ENCODE measurements around the gene KAT6B. TPM values are rescaled to one million over a fixed set of nuclear protein-coding genes. Genes with fewer than 3 reads are reported as not detected.

Gene KAT6B
- polyA plus RNA-seq, 1 donor: 18.1 TPM

DNA sequence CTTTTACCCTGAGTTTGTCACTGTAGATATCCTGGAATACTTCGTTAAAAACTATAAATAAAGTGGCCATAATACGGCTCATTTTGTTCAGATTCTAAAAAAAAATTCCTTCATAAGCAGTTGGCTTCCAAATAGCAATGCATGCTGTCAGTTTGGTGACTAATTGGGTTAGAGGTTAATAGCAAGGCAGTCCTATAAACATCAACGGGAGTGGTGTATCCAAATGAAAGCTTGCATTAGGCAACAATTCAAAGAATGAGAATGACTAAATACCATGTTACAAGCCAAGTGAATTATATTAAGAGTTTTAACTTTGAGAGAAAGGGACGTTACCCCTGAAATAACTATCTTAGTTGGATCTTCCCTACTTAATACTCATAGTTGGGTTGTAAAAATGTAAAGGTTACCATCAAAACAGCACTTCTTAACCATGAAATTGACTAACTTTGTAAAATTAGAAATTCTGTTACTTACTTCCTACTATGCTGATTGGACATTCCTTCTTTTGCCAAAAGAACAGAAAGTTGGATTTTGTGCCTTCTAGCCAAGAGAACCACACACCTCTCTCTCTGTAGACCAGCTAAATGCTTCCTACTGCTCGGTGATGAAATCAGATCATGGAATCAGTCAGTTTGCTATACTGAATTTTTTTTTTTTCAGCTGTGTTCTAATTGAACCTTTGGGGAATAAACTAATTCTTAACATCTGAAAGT, 98.0 kb downstream of the KAT6B start:
- DNase-seq: no peak

GRCh38 chr10:74925291-74925690, 98.9 kb downstream of the KAT6B start:
- no peak for DNase-seq

GRCh38 chr10:74925708-74926107, 99.3 kb downstream of the KAT6B start:
- no peak for DNase-seq

DNA sequence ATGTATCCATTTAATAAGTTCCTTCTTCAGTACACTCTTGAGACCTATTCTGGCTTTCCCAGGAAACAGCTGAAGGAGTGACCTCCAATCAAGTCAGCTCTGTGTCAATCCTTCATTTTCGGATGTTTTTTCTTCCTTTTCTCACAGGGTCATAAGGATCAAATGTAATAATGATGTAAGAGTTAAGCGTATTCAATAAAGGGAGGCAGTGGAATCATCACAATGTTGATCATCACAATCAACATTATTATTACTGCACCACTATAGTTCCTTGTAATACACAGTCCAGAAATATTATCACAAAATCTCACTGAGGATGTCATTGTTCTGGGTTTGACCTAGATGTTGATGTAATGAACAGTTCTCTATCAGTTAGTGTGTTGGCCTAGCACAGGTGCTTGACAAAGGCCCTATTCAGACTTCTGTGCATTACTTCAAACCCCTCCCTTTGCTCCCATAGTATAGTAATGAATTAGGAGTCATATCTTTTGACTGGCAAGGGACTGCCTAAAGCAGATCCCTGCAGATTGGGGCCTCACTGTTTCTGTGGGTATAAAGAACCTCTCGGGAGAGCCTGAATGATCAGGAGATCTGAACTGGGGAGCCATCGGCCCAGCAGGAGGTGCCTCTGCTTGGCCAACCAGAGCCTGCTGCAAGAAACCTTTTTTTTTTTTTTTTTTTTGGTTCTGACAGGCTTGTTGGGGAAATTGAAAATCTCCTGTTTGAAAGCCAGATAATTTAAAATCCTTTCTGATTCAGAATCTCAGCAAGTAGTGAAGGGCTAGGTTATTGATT, 100.6 kb downstream of the KAT6B start:
- DNase-seq: no peak

DNA sequence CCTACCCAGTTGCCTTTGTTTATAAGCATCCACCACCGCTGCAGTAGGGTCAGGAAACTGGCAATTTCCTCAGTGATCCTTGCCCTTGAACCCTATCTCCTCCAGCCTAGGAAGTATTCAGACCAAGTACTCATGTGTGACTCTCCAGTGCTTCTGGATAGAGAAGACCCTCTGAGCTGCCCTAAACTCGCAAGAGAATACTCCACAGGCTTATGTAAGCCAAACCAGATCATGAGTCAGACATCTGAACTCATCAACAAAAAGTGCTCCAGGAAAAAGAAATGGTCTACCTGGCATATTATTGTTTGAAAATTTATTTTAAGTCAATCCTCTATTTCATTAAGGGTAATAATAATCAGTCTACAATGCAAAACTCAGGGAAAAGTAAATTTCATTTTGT, 101.3 kb downstream of the KAT6B start:
- no peak for DNase-seq

- DNase-seq: no peak
Measured at GRCh38 chr10:74928742-74929191, 102.4 kb downstream of the KAT6B start.

GRCh38 chr10:74929197-74929596, 102.8 kb downstream of the KAT6B start:
- DNase-seq: no peak

GRCh38 chr10:74930965-74931364, 104.6 kb downstream of the KAT6B start:
- no peak for DNase-seq

- no peak for DNase-seq
Measured at GRCh38 chr10:74932648-74933047, 106.2 kb downstream of the KAT6B start.

DNA sequence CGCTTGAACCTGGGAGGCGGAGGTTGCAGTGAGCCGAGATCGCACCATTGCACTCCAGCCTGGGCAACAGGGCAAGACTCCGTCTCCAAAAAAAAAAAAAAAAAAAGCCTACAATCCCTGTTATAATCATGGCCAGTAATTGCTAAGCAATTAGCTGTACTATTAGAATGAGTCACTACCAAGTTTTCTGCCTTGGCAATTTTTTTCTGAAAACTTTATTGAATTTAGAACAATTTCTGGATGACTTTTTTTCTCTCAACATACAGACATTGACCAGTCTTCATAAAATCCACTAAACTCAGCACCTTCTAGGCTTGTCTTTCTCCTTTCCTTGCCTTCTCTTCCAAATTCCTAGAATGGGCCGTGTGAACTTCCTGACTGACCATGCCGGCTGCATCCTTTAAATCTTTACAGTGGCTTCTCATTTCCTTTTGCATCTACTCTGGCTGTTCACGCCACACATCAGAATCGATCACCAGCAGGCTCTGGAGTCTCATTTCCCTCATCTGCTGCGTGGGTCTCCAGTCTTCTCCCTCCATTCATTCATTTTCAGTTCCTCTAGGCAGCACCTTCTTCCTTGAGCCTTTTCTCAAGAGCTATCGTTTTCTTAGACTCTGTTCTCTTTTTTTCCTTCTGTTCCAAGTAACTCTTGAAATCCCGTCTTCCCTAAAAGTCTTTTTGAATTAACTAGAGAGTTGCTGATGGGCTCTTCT, 107.9 kb downstream of the KAT6B start:
- DNase-seq: no peak

DNA sequence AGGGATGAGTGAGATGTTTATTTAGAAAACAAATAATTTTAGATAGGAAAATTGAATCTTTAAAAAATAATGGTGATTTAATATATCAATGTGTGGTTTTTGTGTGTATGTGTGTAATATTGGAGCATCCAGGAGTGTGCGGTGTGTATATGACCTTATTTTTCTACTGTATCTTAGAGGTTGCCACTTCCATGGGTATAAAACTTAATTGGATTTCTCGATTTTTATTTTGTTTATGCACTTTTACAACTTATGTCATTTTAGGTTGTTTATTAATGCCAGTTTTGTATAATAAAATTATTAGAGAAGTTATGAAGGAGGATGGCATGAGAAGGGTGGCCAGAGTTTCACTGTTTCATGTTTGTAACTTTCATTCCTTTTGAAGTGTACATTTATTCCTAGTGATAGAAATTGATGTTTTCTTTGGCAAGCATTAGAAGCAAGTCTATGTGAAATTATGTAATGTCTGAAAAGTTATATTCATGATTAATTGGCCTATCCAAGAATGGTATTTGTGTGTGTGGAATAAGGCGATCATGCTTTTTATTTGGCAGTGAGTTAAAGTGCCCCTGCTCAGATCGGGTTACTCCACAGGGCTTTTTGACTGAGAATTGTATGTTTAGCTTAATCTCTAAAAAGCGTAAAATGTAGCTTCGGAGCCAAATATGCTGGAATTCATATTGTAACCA, 110.3 kb downstream of the KAT6B start:
- DNase-seq: peak; percentile 32

- DNase-seq: no peak
Measured at GRCh38 chr10:74937266-74937856, 111.0 kb downstream of the KAT6B start.

DNA sequence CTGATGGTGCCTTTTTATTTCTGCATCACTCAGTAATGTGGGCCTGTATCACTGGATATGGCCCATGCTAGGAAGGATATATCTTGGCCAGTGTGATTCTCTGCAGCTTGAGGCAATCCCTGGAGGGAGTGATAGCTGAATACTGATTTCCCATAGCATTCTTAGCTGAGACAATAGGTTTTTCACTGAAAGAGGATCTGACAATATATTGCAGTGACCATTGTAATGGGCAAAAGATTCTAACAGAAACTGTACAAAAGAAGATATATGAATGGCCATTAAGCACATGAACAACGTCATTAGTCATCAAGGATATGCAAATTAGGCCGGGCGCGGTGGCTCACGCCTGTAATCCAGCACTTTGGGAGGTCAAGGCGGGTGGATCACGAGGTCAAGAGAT, 117.8 kb downstream of the KAT6B start:
- no peak for DNase-seq

DNA sequence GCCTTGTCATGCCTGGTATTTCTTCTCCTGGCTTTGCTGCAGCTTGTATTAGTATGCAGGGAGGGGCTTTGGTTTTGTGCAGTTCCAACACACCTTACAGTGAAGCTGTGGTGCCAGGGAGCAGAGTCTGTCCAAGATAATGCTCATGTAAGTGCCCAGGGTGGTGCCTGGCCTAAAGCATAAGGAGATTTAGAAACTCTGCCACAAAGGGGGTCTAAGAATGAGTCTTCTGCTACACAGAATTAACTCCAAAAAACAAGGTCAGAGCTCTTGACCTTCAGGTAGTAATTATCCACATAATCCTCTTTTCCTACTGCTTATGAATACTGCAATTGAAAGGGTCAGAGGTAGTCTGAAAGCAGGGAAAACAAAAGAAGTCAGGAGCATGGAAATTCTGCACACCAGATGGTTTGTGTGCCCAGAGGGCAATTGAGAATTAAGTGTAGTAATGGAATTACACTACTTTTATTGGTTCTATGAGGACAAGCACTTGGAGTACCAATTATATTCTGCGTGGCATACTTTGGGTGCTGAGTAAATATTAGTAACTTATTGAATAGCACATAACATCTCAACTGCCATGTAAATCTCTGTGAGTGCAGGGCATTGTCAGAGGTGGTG, 121.5 kb downstream of the KAT6B start:
- DNase-seq: no peak

DNA sequence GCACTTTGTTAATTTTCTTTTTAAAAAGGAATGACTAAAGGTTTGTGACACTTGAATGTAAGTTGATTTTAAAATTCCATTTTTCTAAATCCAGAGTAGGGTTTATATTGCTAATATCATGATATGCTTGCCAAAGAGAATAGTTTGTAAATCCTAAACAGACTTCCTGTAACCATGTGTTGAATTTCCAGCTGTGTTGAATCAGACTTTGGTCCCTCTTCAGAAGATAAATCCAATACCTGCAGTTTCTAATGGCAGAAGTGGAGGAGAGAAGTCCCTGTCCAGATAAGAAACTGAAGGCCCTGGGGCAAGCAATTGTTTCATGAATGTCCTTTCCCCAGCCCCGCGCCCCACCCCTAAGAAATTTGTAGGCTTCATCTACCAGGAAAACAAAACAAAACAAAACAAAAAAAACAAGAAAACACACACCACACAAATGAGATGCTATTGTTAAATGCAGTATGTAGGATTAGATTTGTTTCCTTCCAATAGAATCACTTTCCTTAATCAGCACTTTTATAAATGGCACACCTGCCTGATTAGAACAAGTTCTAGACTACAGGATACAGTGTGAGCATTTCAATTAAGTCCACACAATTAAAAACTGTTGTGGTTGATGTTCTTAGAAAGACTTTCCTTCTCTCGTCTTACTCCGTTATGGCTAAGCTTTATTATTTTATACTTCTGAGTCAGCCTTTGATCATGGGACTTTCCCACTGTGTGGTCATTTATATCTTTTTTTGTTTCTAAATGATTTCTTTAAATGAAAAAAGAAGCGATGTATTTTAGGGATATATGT, 122.8 kb downstream of the KAT6B start:
- DNase-seq: no peak

DNA sequence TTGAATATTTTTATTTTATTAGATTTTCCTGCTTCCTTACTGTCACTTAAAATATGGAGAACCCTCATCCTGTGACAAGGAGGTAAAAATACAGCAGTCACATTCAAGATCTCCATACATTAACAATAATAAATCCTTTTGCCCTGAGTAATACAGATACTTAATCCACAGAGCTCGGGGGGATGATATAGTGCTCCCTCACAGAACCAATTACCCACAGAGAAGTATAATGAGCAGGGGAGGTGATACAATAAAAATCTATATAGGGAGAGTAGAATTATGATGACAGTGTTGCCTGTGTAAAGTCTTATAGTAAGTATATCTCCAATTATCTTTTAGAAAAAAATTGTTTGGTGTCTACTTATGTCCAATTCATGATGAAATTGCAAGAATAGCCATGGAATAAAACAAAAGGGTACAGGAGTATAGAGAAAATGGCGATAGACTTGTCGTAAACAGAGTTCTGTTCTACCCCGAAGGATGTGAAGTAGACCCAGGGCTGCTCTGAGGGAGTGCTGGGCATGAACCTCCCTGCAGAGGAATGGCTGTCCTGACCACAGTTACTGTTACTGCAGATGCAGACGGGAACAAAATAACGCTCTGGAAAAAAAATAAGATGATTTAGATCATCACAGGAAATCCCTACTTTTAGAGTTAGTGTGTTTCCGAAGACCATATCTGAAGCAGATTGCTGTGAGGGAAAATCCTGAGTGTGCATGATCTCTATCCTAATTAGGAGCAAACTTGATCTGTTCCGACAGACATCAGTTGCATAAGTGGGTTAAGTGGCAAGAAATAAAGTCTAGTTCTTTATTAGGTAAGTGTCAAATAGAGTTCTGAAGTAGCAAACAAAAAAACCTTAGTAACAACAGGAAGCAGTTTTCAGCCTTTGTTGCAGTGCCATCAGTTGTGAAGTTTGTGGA, 123.7 kb downstream of the KAT6B start:
- no peak for DNase-seq

GRCh38 chr10:74953214-74953613, 126.8 kb downstream of the KAT6B start:
- no peak for DNase-seq

GRCh38 chr10:74955796-74956195, 129.4 kb downstream of the KAT6B start:
- DNase-seq: no peak

GRCh38 chr10:74956555-74957111, 130.2 kb downstream of the KAT6B start:
- DNase-seq: no peak

All from hindlimb muscle (tissue), 1 donor.